ENCODE results near the gene TRUB2. TPM values are rescaled to one million over a fixed set of nuclear protein-coding genes. Genes with fewer than 3 reads are reported as not detected.
"Not testable (repeated sequence)": the region's sequence is repeated elsewhere in the genome, so short reads cannot be mapped to it uniquely, and the experiment has no call there.

The TRUB2 gene
- total and polyA plus RNA-seq, 2 of the 13 experiments (the other 11 are each of a cell fraction or from before 2014, with no cell fraction given) = 22.3 to 41.2 TPM

- TF ChIP-seq ZNF225 (CRISPR knock-in tag; IDR thresholded peaks at IDR 0.05) = no peak
- no peak for TF ChIP-seq RBM22 (optimal IDR thresholded peaks at IDR 0.05; ENCODE audit: low read length)
- no peak for TF ChIP-seq ZNF556 (CRISPR knock-in tag; IDR thresholded peaks at IDR 0.05; ENCODE audit: borderline replicate concordance)
- TF ChIP-seq AKAP8 (CRISPR knock-in tag; IDR thresholded peaks at IDR 0.05) = no peak
- TF ChIP-seq ZNF790 (CRISPR knock-in tag; IDR thresholded peaks at IDR 0.05; ENCODE audit: borderline replicate concordance) = no peak
- no peak for TF ChIP-seq ZBTB39 (CRISPR knock-in tag; IDR thresholded peaks at IDR 0.05)
These were observed 42.1 kb downstream of the TRUB2 start (continued) for GRCh38 chr9:128280084-128280622.

GRCh38 chr9:128279088-128280073 lies 42.9 kb downstream of the TRUB2 start:
- H3K4me2 ChIP-seq (ENCODE audit: low read depth, low read length); in situ Hi-C loops (cut with HindIII; ENCODE audit: extremely low pct_ligation_motif_present, low pct_unique_long_range_greater_than_20kb); H3K9me3 ChIP-seq (ENCODE audit: low read length); H3K27me3 ChIP-seq (ENCODE audit: control insufficient read depth in 1 of 2, insufficient read depth in 2 of 2, low read length in 2 of 2); H3K27ac ChIP-seq (ENCODE audit: extremely low read length, insufficient read depth, low read length); POLR2A ChIA-PET; intact Hi-C loops (cut with micrococcal nuclease; ENCODE audit: unreplicated experiment); FAIRE-seq; H3K9ac ChIP-seq (ENCODE audit: insufficient read depth, low read depth, low read length); CTCF ChIA-PET (ENCODE audit: low intra/inter-chr PET ratio, low total read pairs); H3K4me3 ChIP-seq (replicated peaks in 1 of 3; ENCODE audit: insufficient read depth in 1 of 3, low read depth in 2 of 3, low read length in 3 of 3); ATAC-seq; DNase-seq (ENCODE audit: low spot score); H3K36me3 ChIP-seq (replicated peaks in 1 of 2; ENCODE audit: control insufficient read depth in 1 of 2, insufficient read depth in 2 of 2, low read length in 2 of 2); H4K20me1 ChIP-seq (ENCODE audit: insufficient read depth, low read length); H2AFZ ChIP-seq (ENCODE audit: low read length); BruUV-seq (replicated peaks): not testable (repeated sequence)
- peaks cover 17% of the 10 kb centered on the region for H3K79me2 ChIP-seq (ENCODE audit: insufficient read depth, low read length)
- H3K4me1 ChIP-seq (ENCODE audit: insufficient read depth, low read length) = peaks cover 17% of the 10 kb centered on the region
- WGBS (ENCODE audit: low lambda C conversion rate) = 96% methylated on average over 22 of the region's 22 CpGs
